Thyroid gland (tissue), 4 donors: ENCODE data around the gene PYROXD2. TPM values are rescaled to one million over a fixed set of nuclear protein-coding genes. Genes with fewer than 3 reads are reported as not detected.

Experiments used
- DNase-seq, 2 donors: peaks; one replicate each; pipeline ENCODE4 v3.0.0-alpha.2; 2019
- H3K27ac ChIP-seq, 3 donors: fragments of 200-600 bp; sonication (generic); 1 replicate in 2 of 3; 2 replicates in 1 of 3; pipeline ENCODE4 v1.5.1; 2016 to 2019; ENCODE audit warnings: mild to moderate bottlenecking in 1 of 3, moderate library complexity in 1 of 3
- H3K27me3 ChIP-seq: fragments of 200-600 bp; sonication (generic); one replicate; pipeline ENCODE4 v1.5.1; 2019
- H3K36me3 ChIP-seq, 2 donors: fragments of 200-600 bp; sonication (generic); one replicate each; pipeline ENCODE4 v1.5.1; 2016 to 2019
- H3K4me1 ChIP-seq, 2 donors: fragments of 200-600 bp; sonication (generic); one replicate each; pipeline ENCODE4 v1.5.1; 2017 to 2019
- H3K4me3 ChIP-seq, 3 donors: fragments of 200-600 bp; sonication (generic); replicated peaks in 1 of 3; 1 replicate in 2 of 3; 2 replicates in 1 of 3; pipeline ENCODE4 v1.5.1; 2016; ENCODE audit warnings: mild to moderate bottlenecking in 1 of 3
- H3K9me3 ChIP-seq: fragments of 200-600 bp; sonication (generic); one replicate; pipeline ENCODE4 v1.5.1; 2017
- CTCF ChIP-seq, 6 experiments: fragments of 200-600 bp in 3 of 6; fragments of 450-650 bp in 3 of 6; sonication (generic) in 3 of 6; IDR thresholded peaks; one replicate each; pipeline ENCODE4 v1.5.1; 2016 to 2019; ENCODE audit warnings: antibody characterized with exemption in 6 of 6, mild to moderate bottlenecking in 2 of 6, inconsistent platforms in 1 of 6, moderate library complexity in 1 of 6
- POLR2A ChIP-seq, 2 donors: fragments of 450-650 bp; IDR thresholded peaks; one replicate each; pipeline ENCODE4 v1.6.1; 2017; ENCODE audit warnings: antibody characterized with exemption in 2 of 2, mild to moderate bottlenecking in 2 of 2, moderate library complexity in 1 of 2
- WGBS, 2 donors: methylation state at CpG; one replicate each; pipeline ENCODE4 v1.1.5; 2017; 5-methylcytosine and 5-hydroxymethylcytosine counted together
- intact Hi-C: fragments of 100-400 bp; cut with DNase I; formaldehyde crosslinking; loops from one replicate; pipeline ENCODE4 v1.15.1; 2023
- total RNA-seq, 4 donors: library from RNA; depleted of rRNA; stranded (reverse); fragments of >200 nt; gene quantifications; one replicate each; pipeline ENCODE4 v1.2.3, GENCODE V29; 2016

The PYROXD2 gene
- total RNA-seq, 4 donors from 2014 or later = 9.9 to 20.1 (median 12.4) TPM

GRCh38 chr10:98435178-98435577, 20.2 kb upstream of the PYROXD2 start:
- DNase-seq = no peak
- Histone ChIP-seq H3K36me3 (peaks cover 27 to 55% of the 10 kb centered on the region in 2 donors), H3K27me3 (no peaks in the 10 kb centered on the region), H3K27ac (no peak overlapping the region), H3K9me3 (no peaks in the 10 kb centered on the region), H3K4me3 (no peak overlapping the region), H3K4me1 (no peaks in the 10 kb centered on the region)
- TF ChIP-seq POLR2A (IDR thresholded peaks at IDR 0.05) = no peak
- TF ChIP-seq CTCF (IDR thresholded peaks at IDR 0.05) = no peak
- WGBS, 2 donors = 86 to 89% methylated on average over 11 to 12 of the region's 12 CpGs
- intact Hi-C loops = no loop called here

GRCh38 chr10:98433881-98434732, 19.1 kb upstream of the PYROXD2 start:
- no peak for TF ChIP-seq CTCF (IDR thresholded peaks at IDR 0.05)
- TF ChIP-seq POLR2A (IDR thresholded peaks at IDR 0.05) = no peak
- H3K27ac ChIP-seq = no peak overlapping the region
- peaks cover 37 to 63% of the 10 kb centered on the region in 2 donors for H3K36me3 ChIP-seq
- intact Hi-C loops = no loop called here
- H3K9me3 ChIP-seq = no peaks in the 10 kb centered on the region
- no peak for DNase-seq
- H3K4me1 ChIP-seq = no peaks in the 10 kb centered on the region
- 97 to 99% methylated on average over 17 to 21 of the region's 21 CpGs for WGBS, 2 donors
- no peaks in the 10 kb centered on the region for H3K27me3 ChIP-seq
- no peak overlapping the region for H3K4me3 ChIP-seq

- TF ChIP-seq POLR2A (IDR thresholded peaks at IDR 0.05) = no peak
- no peak for TF ChIP-seq CTCF (IDR thresholded peaks at IDR 0.05)
- Histone ChIP-seq H3K27ac (no peak overlapping the region), H3K4me3 (no peak overlapping the region), H3K36me3 (peaks cover 37 to 61% of the 10 kb centered on the region in 2 donors), H3K9me3 (no peaks in the 10 kb centered on the region), H3K27me3 (no peaks in the 10 kb centered on the region), H3K4me1 (no peaks in the 10 kb centered on the region)
- intact Hi-C loops = no loop called here
- whole genome bisulfite sequencing, 2 donors = 97 to 100% methylated on average over 1 of the region's 1 CpG
- DNase-seq = no peak
These were observed 18.4 kb upstream of the PYROXD2 start for GRCh38 chr10:98433371-98433770.

GRCh38 chr10:98432330-98432729, 17.3 kb upstream of the PYROXD2 start:
- Histone ChIP-seq H3K4me1 (no peaks in the 10 kb centered on the region), H3K9me3 (no peaks in the 10 kb centered on the region), H3K4me3 (no peak overlapping the region), H3K27me3 (no peaks in the 10 kb centered on the region), H3K27ac (no peak overlapping the region), H3K36me3 (peaks cover 37 to 64% of the 10 kb centered on the region in 2 donors)
- 100% methylated on average over 1 of the region's 1 CpG for WGBS, 2 donors
- intact Hi-C loops = no loop called here
- no peak for TF ChIP-seq CTCF (IDR thresholded peaks at IDR 0.05)
- no peak for TF ChIP-seq POLR2A (IDR thresholded peaks at IDR 0.05)
- no peak for DNase-seq

GRCh38 chr10:98431016-98431415, 16.0 kb upstream of the PYROXD2 start:
- Histone ChIP-seq H3K36me3 (peaks cover 37 to 68% of the 10 kb centered on the region in 2 donors), H3K9me3 (no peaks in the 10 kb centered on the region), H3K4me1 (no peaks in the 10 kb centered on the region), H3K4me3 (no peak overlapping the region), H3K27ac (no peak overlapping the region), H3K27me3 (no peaks in the 10 kb centered on the region)
- TF ChIP-seq POLR2A (IDR thresholded peaks at IDR 0.05) = no peak
- no peak for TF ChIP-seq CTCF (IDR thresholded peaks at IDR 0.05)
- WGBS, 2 donors = 91 to 93% methylated on average over 5 to 8 of the region's 8 CpGs
- intact Hi-C loops = no loop called here
- DNase-seq = no peak
